DMS114 treated with DMSO at 0.1 percent for 48 hours (cell line): ENCODE measurements around the gene ESYT2.
"Not testable (repeated sequence)": the region's sequence is repeated elsewhere in the genome, so short reads cannot be mapped to it uniquely, and the experiment has no call there.

Experiments
- DNase-seq: peaks from one replicate; lab custom pipeline; 2025; ENCODE audit not compliant: unreplicated experiment; lab: John Stamatoyannopoulos, UW

The ESYT2 gene

GRCh38 chr7:158858592-158859503 lies 29.5 kb upstream of the ESYT2 start:
- no peak for DNase-seq

GRCh38 chr7:158856883-158857668 lies 27.8 kb upstream of the ESYT2 start:
- DNase-seq = no peak

DNA sequence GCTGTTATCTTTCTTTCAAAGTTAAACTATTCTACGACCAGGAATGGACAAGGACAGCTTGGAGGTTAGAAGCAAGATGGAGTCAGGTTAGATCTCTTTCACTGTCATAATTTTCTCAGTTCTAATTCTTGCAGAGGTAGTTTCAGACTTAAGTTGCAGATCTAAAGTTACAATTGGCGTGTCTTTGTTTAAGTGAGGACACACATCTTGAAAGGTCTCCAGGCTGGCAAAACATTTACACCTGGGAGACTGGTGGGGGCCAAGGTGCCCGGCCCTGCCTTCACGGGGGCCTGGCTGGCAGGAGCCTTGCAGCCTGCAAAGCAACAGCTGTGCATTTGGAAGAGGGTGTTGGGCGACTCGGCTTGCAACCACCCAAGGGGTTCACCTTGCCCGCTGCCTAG lies 25.4 kb upstream of the ESYT2 start:
- DNase-seq = no peak

DNA sequence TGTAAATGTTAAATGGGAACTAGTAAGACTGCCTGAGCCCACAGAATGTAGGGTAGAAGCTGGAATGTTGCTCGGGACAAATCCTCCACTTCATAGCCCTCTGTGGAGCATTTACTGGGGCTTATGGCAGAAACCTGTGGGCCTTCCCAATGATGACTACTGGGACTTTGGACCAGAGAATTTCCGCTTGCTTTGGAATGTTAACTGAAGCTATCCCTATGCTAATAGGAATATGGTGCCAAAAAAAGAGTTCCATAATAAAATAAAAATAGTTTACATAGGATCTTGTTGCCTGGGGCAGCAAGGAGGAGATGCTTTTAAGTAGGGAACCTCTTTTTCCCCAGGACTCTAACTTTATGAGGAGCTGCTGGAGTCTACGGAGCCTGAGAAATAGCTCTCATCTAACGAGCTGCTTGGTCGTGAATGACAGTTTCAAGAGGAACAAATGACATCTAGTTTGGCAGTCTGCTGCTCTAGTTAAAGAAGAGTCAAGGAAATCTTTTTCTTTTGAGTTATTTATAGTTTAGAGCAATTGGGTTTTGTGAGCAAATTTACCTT lies 21.3 kb upstream of the ESYT2 start:
- DNase-seq = no peak

GRCh38 chr7:158849768-158850544 lies 20.6 kb upstream of the ESYT2 start:
- DNase-seq = no peak

DNA sequence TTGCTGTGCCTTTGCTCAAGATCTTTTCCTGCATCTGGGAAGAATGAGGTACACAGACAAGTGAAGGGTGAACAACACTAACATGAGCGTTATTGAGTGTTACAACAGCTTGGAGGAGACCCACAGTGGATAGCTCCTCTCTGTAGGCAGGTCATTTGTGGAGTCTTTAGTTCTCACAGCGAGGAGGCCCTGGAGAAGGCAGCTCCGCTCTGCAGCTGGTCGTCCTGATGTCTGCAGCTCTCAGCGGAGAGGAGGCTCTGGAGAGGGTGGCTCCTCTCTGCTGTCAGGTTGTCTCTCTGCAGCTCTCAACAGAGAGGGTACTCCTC lies 20.1 kb upstream of the ESYT2 start:
- no peak for DNase-seq

- DNase-seq = no peak
Observed at GRCh38 chr7:158847451-158847866, 18.1 kb upstream of the ESYT2 start.

GRCh38 chr7:158846304-158846703 lies 17.0 kb upstream of the ESYT2 start:
- DNase-seq = no peak

DNA sequence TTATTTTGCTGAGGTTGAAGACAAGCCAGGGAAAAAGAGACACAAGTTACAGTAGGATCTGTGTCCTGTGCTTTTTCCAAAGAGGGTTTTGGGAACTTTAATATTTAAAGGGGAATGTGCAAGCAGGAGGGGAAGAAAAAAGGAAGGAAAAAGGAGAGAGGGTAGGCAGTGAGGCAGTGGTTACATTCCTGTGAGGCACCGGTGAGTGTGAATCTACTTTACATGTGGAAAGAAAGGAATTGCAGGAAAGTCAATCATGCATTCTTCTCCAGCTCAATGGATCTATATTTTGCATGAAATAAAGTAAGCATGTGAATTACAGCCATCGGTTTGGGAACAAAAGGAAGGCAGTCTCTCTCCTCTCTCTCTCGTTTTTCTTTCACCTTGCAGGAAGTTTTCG lies 14.5 kb upstream of the ESYT2 start:
- no peak for DNase-seq

DNA sequence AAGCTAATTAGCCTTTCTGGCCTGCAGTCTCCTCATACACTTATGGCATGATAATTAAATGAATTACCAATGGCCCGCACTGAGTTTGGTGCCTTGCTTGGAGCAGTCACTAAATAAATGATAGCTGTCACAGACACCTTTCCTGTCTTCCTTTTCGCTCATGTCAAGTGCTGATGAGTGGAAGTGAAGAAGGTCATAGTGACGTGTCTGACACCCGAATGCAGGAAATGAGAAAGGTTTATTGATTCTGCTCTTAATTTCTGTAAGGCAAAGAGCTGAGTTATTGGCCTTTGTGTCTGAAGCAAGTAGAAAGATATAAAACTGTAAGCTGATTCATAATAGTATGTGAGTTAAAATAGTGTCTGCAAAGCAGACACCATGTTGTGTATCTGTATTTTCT lies 13.2 kb upstream of the ESYT2 start:
- DNase-seq = no peak

DNA sequence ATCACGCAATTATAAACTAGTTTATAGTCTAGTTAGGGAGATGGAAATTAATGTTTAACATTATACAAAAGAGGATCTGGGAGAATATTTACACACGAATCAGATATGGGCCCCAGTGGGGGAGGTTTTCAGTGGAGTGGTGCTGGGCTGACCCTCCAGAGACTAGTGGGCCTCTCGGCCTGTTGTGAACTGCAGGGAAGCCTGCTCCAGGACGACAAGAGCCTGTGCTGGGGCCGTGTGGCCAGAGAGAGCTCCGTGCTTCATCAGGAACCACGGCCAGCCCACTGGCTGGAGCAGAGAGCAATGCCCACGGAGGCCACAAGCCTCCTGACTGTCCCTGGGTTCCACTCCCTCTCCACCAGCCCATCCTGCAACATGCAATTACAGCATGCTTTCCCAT lies 11.3 kb upstream of the ESYT2 start:
- DNase-seq = no peak

- not testable (repeated sequence) for DNase-seq
Observed at GRCh38 chr7:158839177-158839576, 9.9 kb upstream of the ESYT2 start.

GRCh38 chr7:158837790-158838637 lies 8.7 kb upstream of the ESYT2 start:
- DNase-seq = no peak

DNA sequence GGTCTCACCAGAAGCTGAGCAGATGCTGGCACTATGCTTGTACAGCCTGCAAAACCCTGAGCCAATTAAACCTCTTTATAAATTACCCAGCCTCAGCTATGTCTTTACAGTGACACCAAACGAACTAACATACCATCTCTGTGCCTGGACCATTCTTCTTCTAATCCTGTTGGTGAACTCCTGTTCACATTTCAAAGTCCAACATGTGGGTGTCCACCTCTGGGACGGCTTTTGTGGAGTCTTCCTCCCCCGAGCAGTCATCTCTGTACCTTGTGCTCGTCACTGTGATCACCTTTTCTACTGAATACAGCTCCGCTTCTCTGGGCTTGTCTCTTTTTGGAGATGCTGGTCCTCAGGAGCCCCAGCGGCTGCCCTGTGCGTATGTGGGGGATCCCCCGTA lies 7.4 kb upstream of the ESYT2 start:
- DNase-seq = no peak

- DNase-seq = no peak
Observed at GRCh38 chr7:158834878-158835784, 5.8 kb upstream of the ESYT2 start.

DNA sequence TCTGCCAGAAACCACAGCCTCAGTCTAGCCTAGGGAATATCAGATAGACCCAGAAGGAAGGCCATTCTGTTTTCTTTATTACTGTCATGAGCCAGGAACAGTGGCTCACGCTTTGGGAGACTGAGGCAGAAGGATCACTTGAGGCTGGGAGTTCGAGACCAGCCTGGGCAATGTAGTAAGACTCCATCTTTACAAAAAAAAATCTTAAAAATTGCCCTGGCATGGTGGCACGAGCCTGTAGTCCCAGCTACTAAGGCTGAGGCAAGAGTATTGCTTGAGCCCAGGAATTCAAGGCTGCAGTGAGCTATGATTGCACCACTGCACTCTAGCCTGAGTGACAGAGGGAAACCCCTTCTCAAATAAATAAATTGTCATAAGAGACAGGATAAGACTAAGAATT lies 3.7 kb upstream of the ESYT2 start:
- DNase-seq = no peak

DNA sequence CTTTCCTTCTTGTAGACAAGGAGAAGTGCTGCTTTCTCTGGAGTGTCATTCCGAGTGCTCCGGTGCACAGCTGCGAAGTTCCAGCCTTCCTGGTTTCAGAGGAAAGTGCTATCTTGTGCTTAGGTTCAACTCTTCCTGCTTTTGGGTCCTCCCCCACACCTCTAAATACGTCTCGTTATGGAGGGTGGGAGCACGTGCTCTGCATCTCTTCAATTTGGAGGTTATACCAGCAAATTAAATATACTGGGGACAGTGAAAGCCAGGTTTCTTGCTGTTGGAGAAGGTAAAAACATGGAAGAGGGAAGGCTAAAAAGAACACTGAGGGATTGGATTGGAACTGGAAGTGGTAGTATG lies 2.4 kb upstream of the ESYT2 start:
- DNase-seq = no peak

DNA sequence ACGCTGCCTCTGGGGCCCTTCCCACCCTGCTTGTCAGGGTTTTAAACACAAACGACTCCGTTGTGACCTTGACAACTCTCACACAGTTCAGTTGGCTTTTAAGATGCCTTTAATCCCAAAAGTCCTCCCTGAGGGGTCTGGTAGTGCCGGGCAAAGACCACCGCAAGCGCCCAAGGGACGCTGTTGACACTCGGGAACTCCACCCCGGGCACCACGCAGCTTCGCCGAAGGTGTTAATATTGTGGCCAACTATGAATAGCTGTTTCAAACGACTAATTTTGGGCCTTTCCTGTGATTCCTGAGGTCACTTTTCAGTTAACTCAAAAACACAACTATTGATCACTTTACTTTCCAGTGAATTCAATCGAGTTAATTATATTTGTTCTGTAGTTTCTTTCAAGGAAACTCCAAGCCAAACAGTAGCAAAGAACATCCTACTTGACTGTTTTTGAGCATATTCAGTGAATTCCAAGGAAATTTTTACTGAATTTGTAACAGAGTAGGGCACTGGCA lies 958 bp upstream of the ESYT2 start:
- DNase-seq = no peak

DNA sequence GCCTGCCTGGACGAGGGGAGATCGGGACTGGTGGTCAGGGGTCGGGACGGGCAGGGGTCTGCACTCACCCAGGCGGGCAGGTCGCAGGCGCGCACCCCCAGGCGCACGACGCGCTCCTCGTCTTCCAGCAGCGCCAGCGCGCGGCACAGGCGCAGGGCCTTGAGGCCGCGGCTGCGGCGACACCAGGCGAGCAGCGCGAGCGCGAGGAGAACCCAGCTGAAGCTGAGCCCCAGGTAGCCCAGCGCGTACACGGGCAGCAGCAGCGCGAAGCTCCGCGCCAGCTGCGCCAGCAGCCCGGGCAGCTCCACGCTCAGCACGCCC lies 328 bp downstream of the ESYT2 start:
- DNase-seq = no peak
